Measurements from ENCODE around the gene SEC62.
A peak's percentile ranks its signal among the peaks of the same experiment; 100 is the strongest.

The SEC62 gene, protein sequence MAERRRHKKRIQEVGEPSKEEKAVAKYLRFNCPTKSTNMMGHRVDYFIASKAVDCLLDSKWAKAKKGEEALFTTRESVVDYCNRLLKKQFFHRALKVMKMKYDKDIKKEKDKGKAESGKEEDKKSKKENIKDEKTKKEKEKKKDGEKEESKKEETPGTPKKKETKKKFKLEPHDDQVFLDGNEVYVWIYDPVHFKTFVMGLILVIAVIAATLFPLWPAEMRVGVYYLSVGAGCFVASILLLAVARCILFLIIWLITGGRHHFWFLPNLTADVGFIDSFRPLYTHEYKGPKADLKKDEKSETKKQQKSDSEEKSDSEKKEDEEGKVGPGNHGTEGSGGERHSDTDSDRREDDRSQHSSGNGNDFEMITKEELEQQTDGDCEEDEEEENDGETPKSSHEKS

DNA sequence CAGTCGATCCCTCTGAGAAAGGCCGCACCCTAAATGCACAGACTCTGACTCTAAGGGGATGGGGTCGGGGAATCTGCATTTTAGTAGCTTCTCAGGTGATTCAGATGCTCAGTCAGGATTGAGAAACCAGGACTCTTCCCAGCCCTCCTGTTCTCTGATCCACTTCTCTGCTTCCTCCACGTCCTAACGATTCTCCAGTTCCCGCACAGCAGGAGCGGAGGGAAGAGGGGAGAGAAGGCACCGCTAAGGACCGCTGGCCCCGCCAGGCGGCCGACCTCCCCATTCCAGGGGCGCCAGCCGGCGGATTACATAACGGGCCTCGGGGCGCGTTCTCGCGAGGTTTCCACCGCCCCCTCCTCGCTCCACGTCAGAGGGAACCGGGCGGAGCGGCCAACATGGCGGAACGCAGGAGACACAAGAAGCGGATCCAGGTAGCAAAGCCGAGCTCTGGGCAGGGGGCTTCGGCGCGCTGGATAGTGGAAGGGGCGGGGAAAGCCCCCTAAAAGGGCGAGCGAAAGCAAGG, at the start of gene SEC62:
TSS of gene SEC62 (plus strand) at position 380 of the 523 bp plus-strand sequence. CDS start at position 396, 16 bp downstream.
- peak; percentile 97 for DNase-seq (ENCODE audit: low spot score)

DNA sequence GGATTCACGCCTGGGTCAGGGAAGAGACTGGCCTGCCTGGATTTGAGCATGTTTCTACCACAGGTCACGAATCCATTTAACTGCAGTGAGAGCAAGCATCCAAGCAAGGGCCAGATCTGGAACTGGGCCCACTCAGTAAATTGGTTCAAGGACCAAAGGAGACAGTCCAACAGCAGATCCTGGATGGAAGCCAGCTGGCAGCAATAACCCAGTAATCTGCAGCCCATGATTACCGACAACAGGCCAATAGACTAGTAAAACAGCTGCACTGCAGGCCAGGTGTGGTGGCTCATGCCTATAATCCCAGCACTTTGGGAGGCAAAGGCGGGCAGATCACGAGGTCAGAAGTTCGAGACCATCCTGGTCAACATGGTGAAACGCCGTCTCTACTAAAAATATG, 43.4 kb upstream of the SEC62 start:
- peak; percentile 82 for DNase-seq (ENCODE audit: low spot score)

DNA sequence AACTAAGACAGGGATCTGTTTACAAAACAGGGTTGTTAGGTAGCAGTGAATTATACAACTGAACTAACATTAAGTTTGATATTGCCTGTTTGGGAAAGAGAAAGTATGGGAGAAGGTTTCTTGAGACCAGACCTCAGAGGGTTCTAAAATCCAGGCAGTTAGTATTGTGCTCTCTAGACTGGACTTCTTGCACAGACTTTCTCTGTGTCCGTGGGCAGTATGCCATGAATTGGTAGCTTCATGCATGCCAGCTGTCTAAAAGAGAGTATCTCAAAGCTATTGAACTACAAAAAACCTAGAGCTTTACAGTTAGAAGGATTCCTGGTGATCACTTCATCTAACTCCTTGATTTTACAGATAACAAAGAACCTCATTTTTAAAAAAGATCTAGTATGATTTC, 42.8 kb upstream of the SEC62 start:
- peak; percentile 30 for DNase-seq (ENCODE audit: low spot score)

DNA sequence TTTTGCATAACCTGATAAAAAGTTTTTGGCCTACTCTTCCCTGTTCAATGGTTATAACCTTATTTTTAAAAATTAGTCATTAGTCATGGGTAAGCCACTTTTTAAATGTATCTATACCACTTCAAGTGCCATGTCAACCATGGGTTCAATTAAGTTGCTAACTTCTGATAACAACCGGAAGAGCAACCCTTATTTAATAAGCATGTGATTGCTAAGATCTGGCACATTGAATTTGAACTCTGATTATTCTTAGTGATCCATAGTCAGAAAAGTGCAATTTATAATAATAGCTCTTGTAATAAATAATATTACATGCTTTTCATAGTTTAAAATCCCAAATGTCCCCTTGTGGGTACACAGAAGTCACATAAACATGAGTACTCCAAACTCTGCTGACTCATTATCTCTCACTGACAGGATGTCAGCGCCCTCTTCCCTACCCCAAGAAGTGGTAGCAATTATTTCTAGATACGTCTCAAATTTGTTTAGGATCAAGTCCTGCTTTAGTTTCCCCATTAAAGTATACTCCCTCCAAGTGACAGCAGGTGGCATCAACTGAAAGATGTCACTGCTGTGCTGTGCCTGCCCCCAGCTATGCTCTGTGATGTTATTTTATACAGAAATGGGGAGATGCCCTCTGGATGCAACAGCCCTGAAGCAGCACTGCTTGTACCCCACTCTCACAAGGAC, 36.6 kb upstream of the SEC62 start:
- peak; percentile 95 for DNase-seq (ENCODE audit: low spot score)

DNA sequence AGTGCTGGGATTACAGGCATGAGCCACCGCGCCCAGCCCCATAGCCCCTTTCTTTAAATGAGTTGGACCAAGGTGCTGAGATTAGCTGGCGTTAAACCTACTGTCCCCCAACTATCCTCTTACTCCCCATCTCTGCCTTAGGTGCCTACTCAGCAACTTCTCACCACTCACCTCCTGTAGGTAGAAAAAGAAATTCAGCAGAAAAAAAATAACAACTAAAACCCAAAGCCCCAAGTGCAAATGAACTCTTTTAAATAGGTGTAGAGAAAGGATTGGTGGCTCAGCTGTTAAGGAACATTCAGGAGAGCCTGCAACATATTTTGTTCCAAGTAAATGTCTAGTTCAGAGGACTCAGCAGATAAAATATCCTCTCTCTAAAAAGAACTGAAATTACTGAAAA, 35.8 kb upstream of the SEC62 start:
- peak; percentile 58 for DNase-seq (ENCODE audit: low spot score)

DNA sequence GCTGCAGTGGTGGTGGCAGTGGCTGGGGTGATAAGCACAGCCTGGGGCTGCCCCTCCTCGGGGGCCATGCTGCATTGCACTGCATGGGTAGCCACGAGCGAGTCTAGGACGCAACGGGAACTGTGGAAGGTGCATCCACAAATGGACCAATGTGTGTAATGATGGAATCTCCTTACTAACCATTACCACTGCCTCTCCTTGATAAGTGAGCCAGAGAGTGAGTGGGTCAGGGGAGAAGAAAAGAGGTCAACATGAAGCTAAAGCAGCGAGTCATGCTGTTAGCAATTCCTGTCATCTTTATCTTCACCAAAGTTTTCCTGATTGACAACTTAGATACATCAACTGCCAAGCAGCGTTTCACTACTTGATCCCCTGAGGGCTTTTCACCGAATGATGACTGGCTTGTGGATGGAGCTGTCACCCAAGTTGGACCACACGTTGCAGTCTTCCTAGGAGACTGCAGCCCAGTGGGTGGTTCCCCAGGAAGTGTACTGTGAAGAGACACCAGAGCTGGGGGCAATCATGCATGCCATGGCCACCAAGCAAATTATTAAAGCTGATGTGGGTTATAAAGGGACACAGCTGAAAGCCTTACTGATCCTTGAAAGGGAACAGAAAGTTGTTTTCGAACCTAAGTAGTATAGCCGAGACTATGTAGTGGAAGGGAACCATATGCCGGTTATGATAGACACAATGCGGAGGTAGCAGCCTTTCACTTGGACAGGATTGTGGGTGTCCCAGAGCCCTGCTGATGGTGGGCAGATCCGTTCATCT, 34.7 kb upstream of the SEC62 start:
- peak; percentile 62 for DNase-seq (ENCODE audit: low spot score)

DNA sequence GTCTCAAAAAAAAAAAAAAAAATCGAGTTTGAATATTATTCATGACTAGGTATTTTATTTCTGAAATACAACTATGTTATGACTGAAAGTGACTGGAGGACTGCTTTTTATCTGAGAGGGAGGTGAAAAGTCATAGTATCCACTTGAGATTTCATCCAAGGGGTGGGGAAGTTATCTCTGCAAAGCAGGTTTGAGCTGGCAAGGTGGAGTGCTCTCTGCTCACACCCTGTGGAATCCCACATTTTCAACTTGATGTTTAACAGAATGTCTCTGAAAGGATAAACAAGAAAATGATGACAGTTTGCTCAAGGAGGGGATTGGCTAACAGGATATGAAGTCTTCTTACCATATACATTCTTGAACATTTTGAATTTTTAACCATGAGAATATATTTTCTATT, 27.3 kb upstream of the SEC62 start:
- peak; percentile 95 for DNase-seq (ENCODE audit: low spot score)

DNA sequence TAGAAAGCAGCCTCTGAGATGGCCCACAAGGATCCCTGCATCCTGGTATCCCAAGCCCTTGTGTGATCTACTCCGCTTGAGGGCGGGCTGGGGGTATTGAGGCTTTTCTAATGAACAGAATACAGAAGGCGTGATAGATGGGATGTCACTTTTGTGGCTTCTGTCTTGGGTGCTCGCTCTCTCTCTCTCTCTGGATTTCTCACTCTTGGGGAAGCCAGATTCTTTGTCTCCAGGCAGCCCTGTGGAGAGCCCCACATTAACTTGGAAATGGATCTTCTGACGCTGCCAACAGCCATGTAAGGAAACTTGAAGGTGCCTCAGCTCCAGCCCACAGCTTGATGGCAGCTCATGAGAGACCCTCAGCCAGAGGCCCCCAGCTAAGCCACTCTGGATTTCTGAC, 26.9 kb upstream of the SEC62 start:
- no peak for DNase-seq (ENCODE audit: low spot score)

DNA sequence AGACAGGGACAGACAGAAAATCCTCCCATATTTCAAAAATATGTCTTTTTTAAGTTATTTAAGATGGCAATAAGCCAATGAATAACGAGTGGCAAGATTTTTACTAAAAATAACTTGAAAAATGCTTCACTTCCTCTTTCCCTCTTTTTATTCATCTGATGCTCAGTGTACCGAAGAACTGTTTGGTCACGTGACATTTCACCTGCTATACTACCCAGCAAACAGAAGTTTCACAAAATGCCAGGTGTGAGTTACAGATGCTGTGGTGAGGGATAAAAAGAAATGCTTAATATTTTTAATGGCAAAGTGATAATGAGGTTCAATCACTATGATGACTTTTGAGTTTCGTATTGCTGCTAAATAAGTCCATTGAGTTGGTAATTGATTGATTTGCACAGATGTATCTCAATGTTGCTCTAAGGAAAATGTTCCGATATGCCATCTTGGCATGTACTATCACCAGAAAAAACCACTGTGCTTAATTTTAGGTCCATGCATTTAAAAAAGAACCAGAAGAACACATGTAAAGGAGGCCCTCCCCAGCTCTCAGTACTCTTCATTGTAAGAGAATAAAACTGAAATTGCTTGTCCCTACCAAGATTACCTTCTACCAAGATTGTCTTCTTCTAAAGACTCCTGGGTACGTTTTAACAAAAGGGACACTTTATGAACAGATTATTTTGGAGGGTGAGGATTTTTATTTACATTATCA, 26.0 kb upstream of the SEC62 start:
- DNase-seq (ENCODE audit: low spot score), result peak; percentile 75

DNA sequence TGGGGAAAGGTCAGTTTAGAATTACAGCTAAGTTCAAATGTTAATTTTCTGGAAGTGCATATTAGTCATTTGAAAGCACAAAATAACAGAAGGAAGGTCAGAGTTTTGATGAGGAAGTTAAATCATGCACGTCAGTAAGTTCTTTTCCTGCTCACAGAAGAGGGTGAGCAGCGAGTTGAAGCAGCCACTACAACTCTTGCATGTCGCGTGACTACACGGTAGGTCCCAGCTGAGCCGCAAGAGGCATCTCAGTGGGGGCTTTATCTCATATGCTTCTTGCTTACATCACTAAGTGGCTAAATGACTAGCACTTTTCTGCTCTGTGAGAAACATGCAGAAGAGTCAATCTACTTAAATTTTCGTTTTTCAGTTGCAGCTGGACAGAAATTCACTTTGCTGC, 21.3 kb upstream of the SEC62 start:
- DNase-seq (ENCODE audit: low spot score), result peak; percentile 93

DNA sequence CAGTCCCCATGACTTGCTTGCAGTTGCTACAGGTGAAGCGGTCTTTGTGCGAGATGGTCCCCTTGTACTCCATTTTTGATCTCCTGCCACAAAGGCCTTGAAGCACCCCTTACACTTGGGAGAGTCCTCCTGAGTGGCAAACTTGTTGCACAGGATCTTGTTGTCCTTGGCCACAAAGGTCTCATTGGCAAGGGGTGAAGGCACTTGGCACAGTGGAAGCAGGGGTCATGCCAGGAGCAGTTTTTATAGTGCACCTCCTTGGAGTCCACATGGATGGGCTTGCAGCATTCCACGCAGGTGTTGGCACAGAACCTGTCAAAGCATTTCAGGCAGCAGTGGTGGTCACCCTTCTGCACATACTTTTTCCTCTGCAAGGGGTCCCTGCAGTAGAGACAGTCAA, 20.3 kb upstream of the SEC62 start:
- DNase-seq (ENCODE audit: low spot score), result no peak

DNA sequence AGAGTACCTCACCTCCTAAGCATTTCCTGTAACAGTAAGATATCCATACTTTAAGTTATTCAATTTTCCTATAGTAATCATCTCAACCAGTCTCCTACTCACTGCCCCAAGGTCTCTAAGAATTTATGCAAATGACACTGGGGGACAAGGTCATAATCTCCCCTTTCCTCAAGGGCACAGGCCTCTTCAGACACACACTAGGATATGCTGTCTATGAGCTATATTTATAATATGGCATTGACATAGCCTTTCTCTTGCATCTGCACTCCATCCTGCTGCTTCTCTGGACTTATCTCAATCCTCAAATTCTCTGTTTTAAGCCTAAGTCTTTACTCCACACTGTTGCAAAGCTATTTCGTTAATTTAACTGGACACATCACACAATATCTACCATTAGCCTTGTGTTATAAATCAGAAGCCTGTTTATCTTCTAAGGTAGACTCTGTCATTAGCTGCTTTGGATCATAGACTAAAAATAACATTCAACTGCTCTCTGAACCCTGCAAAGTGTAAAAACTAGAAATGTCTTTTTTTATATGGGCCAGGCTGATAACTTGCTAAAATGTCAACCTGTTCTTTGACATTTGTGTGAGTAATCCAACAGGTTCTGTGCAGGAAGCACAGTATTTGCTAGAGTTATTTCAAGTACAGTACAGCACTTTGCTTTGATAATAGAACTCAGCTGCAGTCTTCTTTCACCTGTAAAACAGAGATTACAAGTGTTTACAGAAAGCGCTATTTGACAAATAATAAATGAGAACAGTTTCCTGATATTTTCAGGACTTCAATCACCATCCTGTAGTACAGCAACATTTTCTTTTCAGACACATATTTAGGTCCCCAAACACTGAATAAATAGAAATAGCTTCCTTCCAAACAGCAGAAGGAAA, 17.8 kb upstream of the SEC62 start:
- DNase-seq (ENCODE audit: low spot score), result no peak

DNA sequence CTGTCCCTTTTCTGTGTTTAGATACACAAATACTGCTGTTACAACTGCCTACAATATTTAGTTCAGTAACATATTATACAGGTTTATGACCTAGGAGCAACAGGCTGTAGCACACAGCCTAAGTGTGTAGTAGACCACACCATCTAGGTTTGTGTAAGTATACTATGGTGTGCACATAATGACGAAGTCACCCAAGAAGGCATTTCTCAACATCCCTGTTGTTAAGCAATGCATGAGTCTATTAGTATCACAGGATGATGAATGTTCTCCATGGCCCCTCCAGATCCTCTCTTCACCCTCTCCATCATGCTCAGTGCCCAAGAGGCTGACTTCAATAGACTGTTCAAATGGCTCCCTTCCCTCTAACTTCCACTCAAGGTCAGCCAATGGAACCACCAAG, 14.6 kb upstream of the SEC62 start:
- DNase-seq (ENCODE audit: low spot score), result no peak

DNA sequence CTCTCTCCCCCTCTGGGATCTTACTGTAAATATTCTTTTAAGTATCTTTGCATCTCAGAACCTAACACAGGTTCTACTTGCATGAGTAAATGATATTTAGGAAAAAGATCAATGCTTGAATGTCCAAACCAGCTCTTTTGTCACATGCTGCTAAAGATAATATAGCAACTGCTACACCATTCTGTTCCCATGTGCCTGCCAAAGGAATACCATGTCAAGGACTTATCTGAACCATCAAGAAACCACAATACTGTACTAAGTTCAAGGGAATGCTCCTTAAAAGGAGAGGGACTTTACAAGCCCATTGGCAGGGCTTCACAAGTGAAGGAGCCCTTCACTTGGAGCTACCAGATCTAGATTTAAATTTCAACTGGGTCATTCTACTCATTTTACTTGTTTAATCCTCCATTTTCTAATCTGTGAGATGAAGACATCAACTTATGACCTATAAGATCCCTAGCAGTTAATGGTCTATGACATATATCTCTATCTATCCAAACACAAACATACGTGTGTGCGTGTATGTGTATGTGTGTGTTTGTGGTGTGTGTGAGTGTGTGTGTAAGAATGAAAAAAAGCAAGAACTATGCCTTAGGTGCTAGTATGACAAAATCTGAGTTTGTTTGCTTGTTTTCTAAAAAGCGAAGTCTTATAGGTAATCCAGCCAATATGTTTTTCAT, 13.0 kb upstream of the SEC62 start:
- no peak for DNase-seq (ENCODE audit: low spot score)

DNA sequence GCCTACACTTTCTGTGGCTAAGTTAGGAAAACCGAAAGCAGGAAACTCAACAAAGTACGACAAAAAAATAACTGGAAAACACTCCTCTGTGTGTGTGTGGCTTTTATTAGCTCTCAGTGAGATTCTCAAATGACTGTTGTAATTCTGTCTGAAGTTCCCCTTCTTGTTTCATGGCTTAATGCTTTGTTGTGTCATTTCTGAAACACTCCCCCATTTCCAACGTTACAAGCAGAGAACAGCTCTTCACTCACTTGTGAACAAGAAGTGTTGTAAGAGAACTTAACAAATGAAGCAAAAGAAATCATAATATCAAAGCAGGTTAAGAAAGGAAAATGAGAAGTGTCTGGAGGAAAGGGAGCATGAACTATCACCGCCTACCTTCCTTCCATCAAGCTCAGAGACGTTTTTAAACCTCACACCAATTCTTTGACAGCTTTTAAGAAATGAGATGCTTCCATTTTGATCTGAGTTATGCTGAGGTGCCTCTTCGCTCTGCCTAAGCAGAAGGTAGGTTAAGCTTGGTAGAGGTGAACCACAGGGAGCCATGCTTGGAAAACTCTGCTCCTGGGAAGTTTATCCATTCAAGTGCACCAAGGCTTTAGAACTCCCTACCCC, 12.4 kb upstream of the SEC62 start:
- DNase-seq (ENCODE audit: low spot score), result no peak

DNA sequence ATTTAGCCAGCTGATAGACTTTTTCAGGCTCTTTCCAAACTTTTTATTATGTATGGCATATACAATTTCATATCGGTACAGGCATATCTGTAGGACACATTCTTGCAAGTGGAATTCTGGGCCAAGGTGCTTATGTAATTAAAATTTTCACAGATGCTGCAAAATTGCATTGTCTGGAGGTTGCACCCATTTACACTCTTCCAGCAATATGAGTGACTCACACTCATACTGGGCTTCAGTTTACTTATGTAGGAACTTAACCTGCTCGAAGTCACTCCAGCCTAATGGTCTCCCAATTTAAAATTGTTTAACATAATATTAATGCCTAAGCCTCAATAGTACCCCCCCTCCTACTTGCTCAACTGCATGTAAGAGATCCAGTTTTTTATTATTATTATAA, 11.2 kb upstream of the SEC62 start:
- no peak for DNase-seq (ENCODE audit: low spot score)

DNA sequence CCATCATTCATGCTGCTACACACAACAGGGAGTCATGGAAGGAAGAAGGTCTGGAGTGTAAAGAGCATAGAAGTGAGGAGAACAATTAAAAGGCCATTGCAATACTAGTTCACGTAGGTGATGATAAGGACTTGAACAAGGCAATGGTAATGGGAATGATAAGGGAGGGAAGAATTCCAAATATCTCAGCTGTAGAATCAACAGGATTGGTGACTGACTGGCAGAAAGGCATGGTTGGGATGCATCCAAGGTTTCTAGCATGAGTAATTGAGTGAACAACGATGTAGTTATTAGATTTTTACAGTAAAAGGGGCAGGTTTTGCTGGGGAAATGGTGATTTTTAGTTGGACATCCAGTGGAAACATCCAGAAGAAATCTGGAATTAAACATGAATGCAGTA, 2.4 kb upstream of the SEC62 start:
- no peak for DNase-seq (ENCODE audit: low spot score)

DNA sequence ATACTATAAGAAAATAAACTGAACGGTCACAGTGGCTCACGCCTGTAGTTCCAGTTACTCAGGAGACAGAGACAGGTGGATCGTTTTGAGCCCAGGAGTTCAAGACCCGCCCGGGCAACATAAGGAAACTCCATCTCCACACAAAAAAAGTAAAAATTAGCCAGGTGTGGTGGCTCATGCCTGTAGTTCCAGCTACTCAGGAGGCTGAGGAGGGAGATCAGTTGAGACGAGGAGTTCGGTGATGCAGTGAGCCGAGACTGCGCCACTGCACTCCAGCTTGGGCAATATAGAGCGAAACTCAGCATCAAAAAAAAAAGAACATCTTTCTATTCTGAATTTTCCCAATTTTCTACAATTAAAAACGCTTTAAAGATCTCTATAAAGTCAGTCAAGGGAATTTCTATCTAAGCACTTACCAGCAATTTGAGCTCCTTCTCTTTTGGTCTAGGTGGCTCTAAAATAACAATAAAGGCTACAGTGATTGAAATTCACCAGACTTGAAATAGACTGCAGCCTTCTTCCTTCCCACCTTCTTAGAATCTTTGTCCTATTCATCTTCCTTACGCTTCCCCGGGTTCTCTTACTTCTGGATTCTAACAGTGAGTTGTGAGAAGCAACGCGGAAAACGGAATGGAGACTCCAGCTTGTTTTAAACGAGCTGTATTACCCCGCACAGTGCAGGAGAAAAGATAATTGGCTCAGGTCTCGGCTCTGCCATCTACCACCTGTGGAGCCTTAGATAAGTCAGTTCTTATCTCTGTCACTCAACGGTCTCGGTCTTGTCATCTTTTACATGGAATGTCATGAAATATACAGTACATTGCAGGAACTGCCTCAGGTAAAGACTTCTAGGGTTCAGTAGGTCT, 812 bp upstream of the SEC62 start:
- peak; percentile 49 for DNase-seq (ENCODE audit: low spot score)

Measured in hematopoietic multipotent progenitor cell treated with erythropoietin and hydrocortisone succinate and interleukin-3 and kit ligand, for 17 days (in vitro differentiated cells).